HG02981 (cell line): ENCODE results near the gene PBX1.

Source experiments
- ATAC-seq: cut with Tn5 transposase; IDR thresholded peaks from one replicate; pipeline ENCODE4 v1.9.1; 2021; ENCODE audit warnings: mild to moderate bottlenecking, moderate library complexity; ENCODE audit not compliant: unreplicated experiment

PBX1 gene

DNA sequence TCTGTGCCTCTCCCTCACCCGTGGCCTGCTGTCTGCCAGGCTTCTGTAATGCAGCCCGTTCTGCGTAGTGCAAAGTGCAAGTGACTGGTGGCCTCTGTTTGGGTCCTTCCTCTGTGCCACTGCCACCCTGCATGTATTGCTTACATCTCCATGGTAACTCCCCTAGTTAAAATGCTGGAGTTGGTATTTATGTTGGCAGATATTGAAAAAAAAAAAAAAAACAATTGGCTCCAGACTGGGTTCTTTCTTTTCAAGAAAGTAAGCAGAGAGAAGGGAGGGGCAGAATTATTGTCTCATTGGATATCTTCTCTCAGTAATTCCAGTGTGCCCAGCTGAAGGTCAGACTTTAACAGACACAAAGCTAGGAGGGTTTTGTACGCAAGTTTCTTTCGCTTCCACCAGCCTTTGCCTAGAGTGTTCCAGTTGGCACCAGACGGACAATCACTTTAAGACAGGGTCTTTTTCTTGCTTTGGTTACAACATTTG is 242.3 kb downstream of the PBX1 start:
- ATAC-seq = no peak

DNA sequence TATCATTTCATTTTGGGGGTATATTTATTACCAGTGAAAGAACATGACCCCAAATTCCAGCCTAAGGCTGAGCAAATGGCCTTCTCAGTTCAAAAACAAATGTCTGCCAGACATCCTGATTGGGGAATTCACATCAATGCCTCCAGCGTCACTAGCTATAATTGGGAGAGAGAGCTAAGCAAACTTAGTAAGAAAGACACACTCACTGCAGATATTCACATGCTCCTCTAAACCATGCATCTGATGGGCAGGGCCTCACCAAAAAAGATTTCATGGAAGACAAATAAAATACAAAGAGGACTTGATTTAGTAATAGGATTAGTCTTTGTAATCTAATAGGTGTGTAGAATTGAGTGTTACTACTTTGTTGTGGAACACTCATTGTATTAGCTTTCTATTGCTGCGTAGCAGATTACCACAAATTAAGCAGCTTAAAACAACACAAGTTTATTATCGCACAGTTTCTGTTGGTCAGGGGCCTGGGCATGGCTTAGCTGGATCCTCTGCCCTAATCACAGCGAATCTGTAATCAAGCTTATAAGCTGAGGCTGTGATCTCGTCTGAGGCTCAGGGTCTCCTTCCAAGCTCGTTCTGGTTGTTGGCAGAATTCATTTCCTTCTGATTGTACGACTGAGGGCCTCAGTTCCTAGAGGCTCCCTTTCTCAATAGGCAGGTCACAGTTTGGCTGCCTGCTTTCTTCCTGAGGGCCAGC is 243.0 kb downstream of the PBX1 start:
- no peak for ATAC-seq

DNA sequence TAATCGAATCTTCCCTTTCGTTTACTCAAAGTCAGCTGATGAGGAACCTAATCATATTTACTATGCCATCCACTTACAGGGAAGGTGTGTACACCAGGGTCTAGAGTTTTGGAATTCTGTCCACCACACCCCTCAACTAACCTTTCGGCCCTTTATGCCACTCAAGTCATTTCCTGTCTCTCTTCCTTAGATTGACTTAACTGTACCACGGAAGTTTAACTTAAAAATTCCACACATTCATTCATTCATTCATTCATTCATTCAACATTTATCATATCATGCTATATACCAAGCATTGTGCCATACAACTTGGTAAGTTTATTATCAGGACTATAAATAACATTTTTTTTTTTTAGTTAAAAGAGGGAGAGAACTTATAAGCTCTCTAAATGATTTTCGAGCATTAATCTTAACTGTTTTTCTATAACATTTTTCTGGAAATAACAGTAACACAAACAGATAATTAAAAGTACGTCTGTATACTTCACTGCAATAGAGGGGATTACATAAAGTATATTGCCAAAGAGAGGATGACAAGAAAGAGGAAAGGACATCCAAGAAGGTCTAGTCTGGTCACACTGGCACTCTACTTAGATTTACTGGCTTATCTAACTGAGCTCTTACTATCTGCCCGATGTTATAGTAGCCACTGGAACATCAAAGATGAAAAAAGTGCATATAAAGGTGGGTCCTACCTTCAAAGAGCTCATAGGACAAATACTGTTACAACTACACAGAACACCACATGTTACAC is 243.7 kb downstream of the PBX1 start:
- no peak for ATAC-seq

DNA sequence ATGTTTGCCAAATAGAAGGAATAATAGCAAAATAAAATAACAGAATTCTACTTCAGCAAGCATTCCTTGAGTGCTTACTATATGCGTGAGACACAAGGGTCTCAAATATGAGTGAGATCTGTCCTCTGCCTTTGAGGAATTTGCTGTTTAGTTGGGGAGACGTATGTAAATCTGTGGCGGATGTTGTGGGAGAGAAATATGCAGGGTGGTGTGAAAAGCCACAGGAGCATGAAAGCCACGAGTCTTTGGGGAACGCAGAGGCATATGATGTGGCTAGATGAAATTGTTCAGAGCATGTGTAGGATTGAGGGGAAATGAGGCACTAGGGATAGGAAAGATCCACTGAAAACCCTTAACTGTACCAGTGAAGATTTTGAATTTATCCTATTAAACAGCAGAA is 244.4 kb downstream of the PBX1 start:
- no peak for ATAC-seq

DNA sequence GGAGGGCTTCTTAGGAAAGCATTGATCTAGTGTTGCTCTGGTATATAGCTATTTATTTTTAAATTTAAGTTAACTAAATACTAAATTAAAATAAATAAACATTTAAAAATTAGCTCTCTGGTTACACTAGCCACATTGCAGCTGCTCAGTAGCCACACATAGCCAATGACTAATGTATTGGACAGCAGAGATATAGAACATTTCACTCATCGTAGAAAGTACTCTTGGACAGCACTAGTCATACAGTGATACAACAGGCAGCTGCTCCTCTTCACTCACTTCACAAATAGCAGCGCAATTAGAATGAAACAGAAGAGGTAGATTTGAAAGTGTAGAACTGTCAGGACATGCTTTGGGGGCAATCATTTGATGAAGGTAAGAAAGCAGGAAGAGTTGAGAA is 245.4 kb downstream of the PBX1 start:
- no peak for ATAC-seq

DNA sequence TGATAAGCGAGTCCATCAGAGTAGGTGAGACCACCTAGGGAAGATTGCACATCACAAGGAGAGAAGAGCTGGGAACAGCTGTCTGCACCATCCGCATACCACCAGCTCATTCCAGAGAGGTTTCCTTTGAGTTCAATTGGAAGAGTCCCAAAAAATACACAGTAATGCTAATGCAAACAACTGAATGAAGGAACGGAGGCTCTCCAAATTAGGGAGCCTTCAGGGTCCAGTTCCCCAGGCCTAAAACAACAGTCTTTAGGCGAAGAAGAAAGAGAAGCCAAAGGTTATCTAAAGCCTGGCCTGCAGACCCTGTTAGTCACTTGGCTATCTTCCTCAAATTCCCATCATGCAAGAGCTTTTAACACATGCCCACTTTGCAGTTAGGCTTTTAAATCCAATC is 246.4 kb downstream of the PBX1 start:
- ATAC-seq = no peak

DNA sequence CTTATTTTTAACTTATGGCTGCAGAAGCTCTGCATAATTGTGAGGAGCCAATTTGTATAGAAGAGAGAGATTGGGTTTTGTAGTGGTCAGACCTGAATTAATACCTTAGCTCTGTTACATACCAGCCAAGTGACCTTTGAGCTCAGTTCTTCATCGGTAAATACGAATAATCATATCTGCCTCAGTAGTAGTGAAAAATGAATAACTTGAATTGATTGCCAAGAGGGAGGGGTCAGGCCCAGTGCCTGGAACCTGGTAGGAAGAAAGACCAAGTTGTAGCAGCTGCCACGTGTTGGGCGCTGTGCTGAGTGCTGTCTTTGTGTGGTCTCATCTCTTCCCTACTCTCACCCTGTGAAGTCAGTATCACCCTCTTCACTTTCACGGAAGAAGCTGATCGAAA is 247.5 kb downstream of the PBX1 start:
- no peak for ATAC-seq

DNA sequence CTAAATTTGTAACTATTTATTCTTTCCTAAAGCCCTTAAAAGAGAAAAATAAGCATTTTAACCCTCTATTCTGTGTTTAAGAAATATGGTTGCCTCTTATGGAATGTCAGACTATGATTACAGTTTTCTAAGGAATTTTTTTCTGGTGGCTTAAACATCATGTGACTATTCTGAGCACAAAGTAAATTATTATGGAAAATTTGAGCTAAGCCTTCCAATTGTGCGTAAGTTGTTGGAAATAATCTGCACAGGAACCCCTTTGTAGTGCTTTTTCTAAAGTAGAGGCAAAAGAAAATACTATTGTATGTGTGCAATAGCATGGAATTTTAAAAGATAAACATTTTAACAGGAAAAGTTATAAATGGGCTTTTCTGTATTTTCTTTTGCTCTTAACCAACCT is 254.8 kb downstream of the PBX1 start:
- ATAC-seq = no peak

DNA sequence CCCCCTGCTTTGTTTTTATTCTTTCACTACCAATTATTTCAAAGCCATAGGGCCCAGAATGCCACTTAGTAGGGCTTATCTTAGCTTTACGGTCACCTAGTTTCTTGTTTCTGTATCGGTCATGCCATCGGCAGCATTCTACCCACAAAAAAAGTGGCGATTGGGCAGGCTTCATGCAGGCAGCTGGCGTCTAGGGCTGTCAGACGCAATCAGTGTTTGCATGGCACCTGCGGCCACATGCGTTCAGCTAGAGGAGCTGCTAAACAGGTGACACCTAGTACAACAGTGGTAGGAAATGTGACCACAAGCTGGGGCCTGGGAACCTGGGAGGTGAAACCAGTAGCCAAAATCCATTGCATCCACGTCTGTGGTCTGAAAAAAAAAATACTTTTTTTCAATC is 262.7 kb downstream of the PBX1 start:
- ATAC-seq = no peak

DNA sequence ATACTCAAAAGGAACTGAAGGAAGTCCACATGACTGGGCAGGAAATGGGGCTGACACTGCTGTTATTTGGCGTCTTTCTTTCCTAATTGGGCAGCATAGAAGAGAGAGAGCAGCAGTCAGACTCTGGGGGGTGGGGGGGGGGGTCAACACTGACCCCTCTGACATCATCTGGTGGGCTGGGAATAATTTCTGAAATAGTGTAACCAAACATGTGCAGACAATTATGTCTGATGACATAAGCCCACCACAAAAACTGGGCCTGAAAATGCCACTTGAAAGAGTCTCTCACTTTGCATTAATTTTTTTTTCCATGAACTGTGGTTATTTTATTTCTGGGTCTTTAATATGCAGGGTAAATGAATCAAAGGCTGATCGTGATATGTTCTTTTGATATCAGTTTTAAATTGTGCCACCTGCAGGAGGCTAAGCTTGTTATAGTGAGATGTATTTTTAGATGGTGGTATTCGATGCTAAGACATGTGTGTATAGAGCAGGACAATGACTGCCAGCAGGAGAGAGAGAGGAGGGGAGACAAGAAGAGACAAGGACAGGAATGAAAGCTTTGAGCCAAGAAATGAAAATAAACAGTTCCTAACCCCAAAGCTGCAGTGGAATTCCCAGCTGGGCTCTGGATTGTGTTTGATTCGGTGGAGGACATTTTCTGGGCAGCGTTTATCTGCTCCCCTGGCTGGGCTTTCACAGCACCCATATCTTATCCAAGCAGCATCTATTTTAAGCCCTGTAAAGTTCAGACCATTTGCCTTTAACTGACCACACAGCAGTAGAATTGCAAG is 264.7 kb downstream of the PBX1 start:
- ATAC-seq = no peak

DNA sequence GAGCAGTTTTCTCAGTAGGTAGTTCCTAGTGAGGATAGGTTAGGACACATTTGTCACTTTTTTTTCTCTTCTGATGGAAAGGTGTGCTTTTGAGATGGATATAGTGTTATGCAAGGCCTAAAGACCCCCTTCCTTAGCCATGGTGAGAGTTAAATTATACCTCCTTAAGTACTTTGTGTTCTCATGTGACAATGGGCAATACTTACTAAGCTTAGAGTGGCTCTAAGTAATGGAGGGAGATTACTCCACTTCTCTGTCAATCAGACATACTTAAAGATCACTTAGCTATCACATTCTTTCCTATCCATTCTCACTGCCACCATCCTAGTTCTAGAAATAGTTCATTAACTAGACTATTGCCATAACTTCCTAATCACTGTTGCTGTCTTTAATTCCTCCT is 265.6 kb downstream of the PBX1 start:
- ATAC-seq = no peak

DNA sequence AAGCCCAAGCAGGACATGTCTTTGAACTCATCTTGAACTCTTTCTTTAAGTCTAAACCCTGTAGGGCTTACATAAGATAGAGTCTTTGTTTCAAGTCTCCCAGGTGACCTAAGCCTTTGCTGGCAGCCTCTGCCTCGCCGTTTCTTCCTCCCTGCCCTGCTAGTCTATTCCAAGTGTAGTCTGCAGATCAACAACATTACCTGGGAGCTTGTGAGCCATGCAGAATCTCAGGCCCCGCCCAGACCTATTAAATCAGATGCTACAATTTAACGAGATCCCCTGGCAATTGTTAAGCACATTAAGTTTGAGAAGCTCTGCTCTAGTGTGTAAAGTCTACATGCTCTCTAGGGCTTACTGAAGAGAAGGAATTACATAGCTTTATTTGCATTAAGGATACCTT is 271.6 kb downstream of the PBX1 start:
- ATAC-seq = no peak

DNA sequence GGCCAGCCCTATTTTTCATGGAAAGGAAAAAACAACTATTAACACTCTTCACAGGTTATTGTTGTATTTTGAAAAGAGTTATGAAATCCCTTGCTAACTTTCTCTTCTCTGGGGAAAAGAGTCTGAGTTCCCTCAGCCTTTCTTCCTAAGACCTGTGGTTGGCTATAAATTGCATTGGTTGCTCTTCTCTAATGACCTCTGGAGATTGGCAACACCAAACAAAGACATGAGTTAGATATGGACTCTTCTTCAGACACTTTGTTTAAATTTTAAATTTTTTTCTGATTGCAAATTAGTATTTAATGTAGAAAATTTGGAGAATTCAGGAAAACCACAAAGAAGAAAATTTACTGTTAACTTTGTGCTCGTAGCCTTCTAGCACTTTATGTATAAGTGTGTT is 275.7 kb downstream of the PBX1 start:
- ATAC-seq = no peak

DNA sequence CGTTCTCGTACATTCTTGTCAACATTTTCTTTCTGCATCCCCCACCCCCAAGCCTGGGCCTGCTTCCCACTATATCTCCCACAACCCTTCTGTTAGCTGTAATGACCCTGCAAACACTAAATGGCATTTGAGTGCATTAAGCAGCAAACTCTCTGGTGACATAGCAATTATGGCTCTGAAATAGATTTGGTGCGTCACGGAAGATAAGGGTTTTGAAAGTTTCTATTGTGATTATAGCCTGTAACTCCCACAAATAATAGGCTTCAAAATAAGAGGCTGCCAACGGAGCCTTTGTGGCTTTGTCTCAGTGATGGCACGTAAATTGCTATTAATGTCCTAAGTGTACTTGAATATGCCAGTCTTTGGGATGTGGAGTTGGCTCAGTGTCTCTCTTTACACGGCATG is 277.6 kb downstream of the PBX1 start:
- no peak for ATAC-seq

DNA sequence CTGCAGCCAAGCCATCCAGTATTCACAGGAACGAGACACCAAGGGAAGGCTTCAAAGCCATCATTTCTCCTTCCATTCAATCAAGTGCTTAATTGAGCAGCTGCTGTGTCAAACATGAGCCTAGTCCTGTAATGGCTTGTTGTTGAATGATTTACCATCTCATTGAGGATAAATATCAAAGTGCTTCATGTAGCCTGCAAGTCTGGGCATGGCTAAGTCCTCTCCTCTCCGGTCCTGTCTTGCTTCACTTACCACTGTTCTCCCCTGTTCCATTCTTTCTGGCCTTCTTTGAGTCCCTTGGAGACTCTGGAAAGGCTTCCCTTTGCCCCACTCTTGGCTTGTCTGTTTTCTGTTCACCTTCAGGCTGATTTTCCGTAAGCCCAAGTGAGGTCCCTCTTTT is 279.8 kb downstream of the PBX1 start:
- no peak for ATAC-seq

DNA sequence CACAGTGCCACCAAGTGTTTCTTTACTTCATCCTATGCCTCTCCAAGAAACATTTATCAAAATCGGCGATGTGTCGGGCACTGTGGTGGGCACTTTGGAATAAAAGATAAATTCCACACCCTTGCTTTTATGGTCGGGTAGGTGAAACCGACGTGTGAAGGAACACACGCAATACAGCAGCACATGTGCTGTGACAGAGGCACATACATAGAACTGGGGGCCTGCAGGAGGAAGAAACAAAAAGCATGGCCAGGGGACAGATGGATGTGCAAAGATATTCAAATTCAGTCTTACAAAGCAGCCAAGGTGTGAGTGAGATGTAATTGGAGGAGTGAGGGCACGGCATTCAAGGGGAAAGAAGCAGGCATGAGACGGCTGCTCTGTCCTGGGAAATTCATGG is 282.0 kb downstream of the PBX1 start:
- ATAC-seq = no peak

DNA sequence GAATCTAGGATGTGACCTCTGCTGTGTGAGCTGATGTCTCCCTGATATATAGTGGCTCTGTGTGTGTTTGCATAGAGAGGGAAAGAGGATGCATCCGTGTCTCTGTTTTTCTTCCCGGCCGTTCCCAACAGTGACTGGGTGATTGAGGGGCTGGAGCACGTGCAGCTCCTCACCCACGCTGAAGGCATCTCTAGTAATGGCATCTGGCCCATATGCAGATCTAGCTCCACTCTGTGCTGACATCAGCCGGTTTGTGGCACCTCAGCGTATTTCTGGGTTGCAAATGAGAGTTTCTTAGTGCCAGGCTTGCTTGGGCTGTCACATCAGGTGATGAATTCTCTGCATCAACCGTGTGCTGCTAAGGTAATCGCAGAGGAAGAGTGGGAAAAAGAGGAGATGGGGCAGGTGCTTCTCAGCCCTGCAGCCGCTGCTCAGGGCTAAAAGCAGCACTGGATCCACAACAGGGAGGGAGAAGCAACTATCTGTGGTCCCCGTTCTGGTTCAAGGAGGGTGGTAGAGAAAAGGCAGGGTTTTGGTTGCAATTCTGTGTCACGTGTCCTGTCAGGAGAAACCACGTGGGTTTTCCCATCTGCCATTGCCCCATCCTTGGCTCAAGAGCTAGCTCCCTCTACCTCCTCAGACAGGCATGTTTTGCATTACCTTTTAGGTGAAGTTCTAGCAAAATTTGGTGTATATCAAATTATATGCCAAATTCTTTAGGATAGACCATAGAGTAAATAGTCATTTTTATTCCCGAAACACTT is 282.9 kb downstream of the PBX1 start:
- ATAC-seq = no peak

DNA sequence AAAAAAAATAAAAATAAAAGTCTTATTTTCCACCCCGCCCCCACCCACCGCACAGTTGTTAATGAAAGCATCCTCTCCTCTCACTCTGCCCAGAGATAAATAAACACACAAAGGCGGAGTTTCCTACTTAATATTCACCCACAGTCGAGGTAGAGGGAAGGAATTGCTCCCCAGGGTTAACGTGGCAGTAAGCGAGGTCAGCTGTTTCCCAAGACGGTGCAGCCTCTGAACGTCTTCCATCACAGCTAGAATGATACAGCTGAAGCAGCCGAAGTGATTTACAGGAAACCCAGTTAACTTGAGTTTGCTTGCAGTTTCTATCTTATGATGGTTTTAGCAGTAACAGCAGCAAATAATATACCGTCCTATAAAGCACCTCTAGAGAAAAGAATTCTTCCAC is 283.9 kb downstream of the PBX1 start:
- ATAC-seq = no peak

DNA sequence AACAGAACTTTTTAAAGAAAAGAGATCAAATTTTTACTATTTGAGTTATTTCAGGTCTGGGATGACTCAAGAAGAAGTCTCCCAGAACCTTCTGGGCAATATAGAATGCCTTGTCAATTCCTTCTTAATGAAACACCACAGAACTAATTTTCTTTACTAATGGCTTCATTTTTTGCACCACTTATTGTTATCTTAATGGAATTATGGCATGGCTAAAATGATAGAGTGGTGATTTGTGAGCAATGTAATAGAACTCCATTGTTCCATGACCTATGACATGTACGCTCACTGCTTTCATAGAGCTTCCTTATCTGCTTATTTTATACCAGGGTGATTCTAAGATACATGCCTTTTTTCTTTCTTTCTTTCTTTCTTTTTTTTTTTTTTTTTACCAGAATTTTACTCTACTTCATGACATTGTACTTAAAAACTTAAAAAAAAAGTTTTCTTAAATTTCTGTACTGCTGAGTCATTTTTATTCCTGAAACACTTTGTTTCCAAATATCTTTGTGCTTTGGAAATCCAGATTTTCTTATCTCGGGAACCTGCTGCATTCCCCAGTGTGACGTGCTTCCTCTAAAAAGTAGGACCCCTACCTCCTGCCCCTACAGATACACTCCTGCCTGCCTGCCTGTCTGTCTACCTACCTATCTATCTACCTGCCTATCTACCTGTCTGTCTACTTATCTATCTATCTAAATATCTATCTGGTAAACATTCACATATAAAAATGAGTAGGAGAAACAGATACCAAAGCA is 284.9 kb downstream of the PBX1 start:
- no peak for ATAC-seq
